ENCODE results near the gene MLH3.

The MLH3 gene

GRCh38 chr14:75046275-75046674 is 5.0 kb downstream of the MLH3 start:
- no peak for DNase-seq (ENCODE audit: low read depth in 1 of 2, low spot score in 1 of 2)
- no peak overlapping the region for H3K4me3 ChIP-seq (replicated peaks; ENCODE audit: insufficient read depth, low read length)
- no peaks in the 10 kb centered on the region for H3K27me3 ChIP-seq (ENCODE audit: insufficient read depth, poor library complexity, severe bottlenecking)
- H3K27ac ChIP-seq (replicated peaks), result no peak overlapping the region
- no peak for TF ChIP-seq CTCF (IDR thresholded peaks at IDR 0.05; ENCODE audit: insufficient read depth, low read length)
- no peak for TF ChIP-seq SPI1 (IDR thresholded peaks at IDR 0.05; ENCODE audit: borderline replicate concordance, low read depth)
- TF ChIP-seq REST (IDR thresholded peaks at IDR 0.05; ENCODE audit: insufficient replicate concordance, low read depth), result no peak
- no peak for TF ChIP-seq GABPA (IDR thresholded peaks at IDR 0.05; ENCODE audit: low read depth)
- no peak for TF ChIP-seq POLR2AphosphoS5 (IDR thresholded peaks at IDR 0.05; ENCODE audit: low read depth)

GRCh38 chr14:75044752-75045151 is 6.5 kb downstream of the MLH3 start:
- TF ChIP-seq REST (IDR thresholded peaks at IDR 0.05; ENCODE audit: insufficient replicate concordance, low read depth) (no peak), SPI1 (IDR thresholded peaks at IDR 0.05; ENCODE audit: borderline replicate concordance, low read depth) (no peak)
- no peak overlapping the region for H3K27ac ChIP-seq (replicated peaks)
- H3K4me3 ChIP-seq (replicated peaks; ENCODE audit: insufficient read depth, low read length), result no peak overlapping the region
- no peaks in the 10 kb centered on the region for H3K27me3 ChIP-seq (ENCODE audit: insufficient read depth, poor library complexity, severe bottlenecking)
- DNase-seq (ENCODE audit: low read depth in 1 of 2, low spot score in 1 of 2), result no peak

GRCh38 chr14:75044322-75044721 is 6.9 kb downstream of the MLH3 start:
- TF ChIP-seq SPI1 (IDR thresholded peaks at IDR 0.05; ENCODE audit: borderline replicate concordance, low read depth) (no peak), GABPA (IDR thresholded peaks at IDR 0.05; ENCODE audit: low read depth) (no peak), REST (IDR thresholded peaks at IDR 0.05; ENCODE audit: insufficient replicate concordance, low read depth) (no peak), CTCF (IDR thresholded peaks at IDR 0.05; ENCODE audit: insufficient read depth, low read length) (no peak), POLR2AphosphoS5 (IDR thresholded peaks at IDR 0.05; ENCODE audit: low read depth) (no peak)
- Histone ChIP-seq H3K27ac (replicated peaks) (no peak overlapping the region), H3K27me3 (ENCODE audit: insufficient read depth, poor library complexity, severe bottlenecking) (no peaks in the 10 kb centered on the region), H3K4me3 (replicated peaks; ENCODE audit: insufficient read depth, low read length) (no peak overlapping the region)
- no peak for DNase-seq (ENCODE audit: low read depth in 1 of 2, low spot score in 1 of 2)

GRCh38 chr14:75042035-75042434 is 9.2 kb downstream of the MLH3 start:
- H3K27ac ChIP-seq (replicated peaks), result no peak overlapping the region
- no peak overlapping the region for H3K4me3 ChIP-seq (replicated peaks; ENCODE audit: insufficient read depth, low read length)
- H3K27me3 ChIP-seq (ENCODE audit: insufficient read depth, poor library complexity, severe bottlenecking), result no peaks in the 10 kb centered on the region
- no peak for DNase-seq (ENCODE audit: low read depth in 1 of 2, low spot score in 1 of 2)
- TF ChIP-seq CTCF (IDR thresholded peaks at IDR 0.05; ENCODE audit: insufficient read depth, low read length) (no peak), GABPA (IDR thresholded peaks at IDR 0.05; ENCODE audit: low read depth) (no peak), POLR2AphosphoS5 (IDR thresholded peaks at IDR 0.05; ENCODE audit: low read depth) (no peak), REST (IDR thresholded peaks at IDR 0.05; ENCODE audit: insufficient replicate concordance, low read depth) (no peak), SPI1 (IDR thresholded peaks at IDR 0.05; ENCODE audit: borderline replicate concordance, low read depth) (no peak)
